Ovary (tissue), 3 donors: Measurements from ENCODE around the gene AP4B1.

Source experiments
- EP300 ChIP-seq: sonication (generic); formaldehyde crosslinking; IDR thresholded peaks from one replicate; pipeline ENCODE4 v1.6.1; 2017; ENCODE audit warnings: antibody characterized with exemption
- POLR2A ChIP-seq: fragments of 450-650 bp; IDR thresholded peaks from one replicate; pipeline ENCODE4 v1.6.1; 2017; ENCODE audit warnings: antibody characterized with exemption, mild to moderate bottlenecking, moderate library complexity
- TF ChIP-seq, protein P1 (sequence below), 3 donors: fragments of 450-650 bp in 2 of 3; fragments of 200-600 bp in 1 of 3; IDR thresholded peaks; one replicate each; pipeline versions ENCODE4 v1.5.1 to v1.8.0; 2016 to 2022; ENCODE audit warnings: antibody characterized with exemption in 3 of 3, mild to moderate bottlenecking in 1 of 3
- donor health status: DM: no; HTN: no; CAD: no.

DNA sequence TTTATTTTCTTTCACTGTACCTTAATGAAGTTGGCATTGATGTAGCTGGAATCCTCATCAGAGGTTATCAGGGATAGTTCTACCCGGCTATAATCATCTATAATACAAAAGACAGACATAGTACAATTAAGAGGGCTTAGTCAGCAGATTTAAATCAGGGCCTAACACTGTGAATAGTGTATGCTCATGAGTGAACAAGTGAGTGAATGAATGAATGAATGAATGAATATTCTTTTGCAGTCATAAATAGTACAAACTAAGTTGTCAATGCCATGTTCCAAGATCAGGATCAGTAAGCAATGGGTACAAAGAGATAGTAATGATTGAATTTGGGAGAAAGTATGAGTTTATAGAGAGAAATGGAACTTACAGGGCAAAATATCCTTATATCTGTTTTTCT lies 45.6 kb downstream of the AP4B1 start:
- TF ChIP-seq, protein P1, sequence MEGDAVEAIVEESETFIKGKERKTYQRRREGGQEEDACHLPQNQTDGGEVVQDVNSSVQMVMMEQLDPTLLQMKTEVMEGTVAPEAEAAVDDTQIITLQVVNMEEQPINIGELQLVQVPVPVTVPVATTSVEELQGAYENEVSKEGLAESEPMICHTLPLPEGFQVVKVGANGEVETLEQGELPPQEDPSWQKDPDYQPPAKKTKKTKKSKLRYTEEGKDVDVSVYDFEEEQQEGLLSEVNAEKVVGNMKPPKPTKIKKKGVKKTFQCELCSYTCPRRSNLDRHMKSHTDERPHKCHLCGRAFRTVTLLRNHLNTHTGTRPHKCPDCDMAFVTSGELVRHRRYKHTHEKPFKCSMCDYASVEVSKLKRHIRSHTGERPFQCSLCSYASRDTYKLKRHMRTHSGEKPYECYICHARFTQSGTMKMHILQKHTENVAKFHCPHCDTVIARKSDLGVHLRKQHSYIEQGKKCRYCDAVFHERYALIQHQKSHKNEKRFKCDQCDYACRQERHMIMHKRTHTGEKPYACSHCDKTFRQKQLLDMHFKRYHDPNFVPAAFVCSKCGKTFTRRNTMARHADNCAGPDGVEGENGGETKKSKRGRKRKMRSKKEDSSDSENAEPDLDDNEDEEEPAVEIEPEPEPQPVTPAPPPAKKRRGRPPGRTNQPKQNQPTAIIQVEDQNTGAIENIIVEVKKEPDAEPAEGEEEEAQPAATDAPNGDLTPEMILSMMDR (IDR thresholded peaks at IDR 0.05) = no peak
- no peak for TF ChIP-seq POLR2A
- TF ChIP-seq EP300 = no peak
